Hematopoietic multipotent progenitor cell treated with erythropoietin and hydrocortisone succinate and interleukin-3 and kit ligand, for 8 days (in vitro differentiated cells): ENCODE data around the gene FGFBP2.
A peak's percentile ranks its signal among the peaks of the same experiment; 100 is the strongest.

Experiments used
- DNase-seq: peaks from one replicate; pipeline ENCODE4 v3.0.0-alpha.2; 2015

FGFBP2 gene

DNA sequence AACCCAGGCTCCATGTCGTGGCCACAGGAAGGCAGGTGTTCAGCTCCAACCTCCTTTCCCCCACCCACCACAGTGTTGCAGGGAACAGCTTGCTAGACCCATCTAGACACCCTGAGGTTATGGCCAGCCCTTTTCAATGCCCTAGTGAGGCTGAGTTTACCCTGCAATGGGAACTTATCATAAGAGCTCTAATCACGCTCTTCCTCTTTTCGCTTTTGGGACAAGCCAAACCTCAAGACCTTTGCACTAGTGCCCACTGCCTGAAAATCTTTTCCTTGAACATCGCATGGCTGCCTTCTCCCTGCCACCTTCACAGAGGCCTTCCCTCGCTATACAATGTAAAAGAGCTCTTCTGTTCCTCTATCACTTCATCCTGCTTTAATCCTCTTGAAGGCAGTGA lies 2.4 kb upstream of the FGFBP2 start:
- DNase-seq, result no peak

GRCh38 chr4:15964159-15964558 lies 1.2 kb upstream of the FGFBP2 start:
- DNase-seq, result no peak

DNA sequence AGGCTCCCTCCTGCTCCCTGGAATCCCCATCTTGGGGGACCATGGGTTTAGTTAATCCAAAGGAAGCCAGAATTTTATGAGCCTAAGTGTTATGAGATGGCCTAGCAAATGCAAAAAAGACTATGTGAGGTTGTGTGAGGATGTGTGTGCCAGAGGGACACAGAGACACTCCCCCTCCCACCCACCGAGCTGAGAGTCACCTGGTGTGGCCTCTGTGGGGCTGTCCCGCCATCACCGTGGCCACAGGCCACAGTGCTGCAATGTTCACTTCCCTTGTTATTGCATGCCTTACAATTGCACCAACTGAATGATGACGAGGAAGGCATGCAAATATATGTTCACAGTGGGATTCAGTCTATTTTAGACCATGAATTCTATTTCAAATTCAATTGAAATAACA lies 601 bp upstream of the FGFBP2 start:
- DNase-seq, result no peak

DNA sequence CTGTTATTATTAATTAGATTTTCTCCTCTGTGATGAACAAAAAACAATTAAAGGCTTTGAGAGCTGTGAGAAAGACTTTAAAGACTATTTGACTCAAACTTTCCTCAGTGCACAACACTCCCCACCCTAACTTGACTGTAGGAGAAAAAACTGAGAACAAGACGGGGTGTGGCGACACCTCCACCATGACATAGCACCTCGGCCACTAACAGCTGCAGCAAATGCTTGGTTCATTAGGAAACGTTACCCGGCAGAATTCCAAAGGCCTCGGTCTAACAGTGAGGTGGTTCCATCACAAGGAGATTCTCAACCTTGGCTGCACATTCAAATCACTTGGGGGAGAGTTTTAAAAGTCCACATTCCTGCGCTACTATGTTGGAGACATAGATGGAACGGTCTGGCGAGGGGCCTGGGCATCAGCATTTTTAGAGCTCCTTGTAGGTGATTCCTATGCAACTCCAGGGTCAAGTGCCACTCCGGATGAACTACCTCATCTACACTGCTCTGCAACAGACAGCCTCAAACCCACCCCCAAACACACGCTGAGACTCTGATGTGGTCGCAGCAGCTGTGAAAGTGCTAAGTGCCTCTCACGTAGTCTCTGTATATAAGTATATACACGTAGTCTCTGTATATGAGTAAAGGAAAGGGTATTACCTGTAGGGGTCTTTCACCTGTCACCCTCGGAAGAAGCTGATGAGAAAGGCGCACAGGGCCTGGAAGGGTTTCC lies 1.0 kb downstream of the FGFBP2 start:
- no peak for DNase-seq

- no peak for DNase-seq
Measured at GRCh38 chr4:15958562-15958961, 4.4 kb downstream of the FGFBP2 start.

DNA sequence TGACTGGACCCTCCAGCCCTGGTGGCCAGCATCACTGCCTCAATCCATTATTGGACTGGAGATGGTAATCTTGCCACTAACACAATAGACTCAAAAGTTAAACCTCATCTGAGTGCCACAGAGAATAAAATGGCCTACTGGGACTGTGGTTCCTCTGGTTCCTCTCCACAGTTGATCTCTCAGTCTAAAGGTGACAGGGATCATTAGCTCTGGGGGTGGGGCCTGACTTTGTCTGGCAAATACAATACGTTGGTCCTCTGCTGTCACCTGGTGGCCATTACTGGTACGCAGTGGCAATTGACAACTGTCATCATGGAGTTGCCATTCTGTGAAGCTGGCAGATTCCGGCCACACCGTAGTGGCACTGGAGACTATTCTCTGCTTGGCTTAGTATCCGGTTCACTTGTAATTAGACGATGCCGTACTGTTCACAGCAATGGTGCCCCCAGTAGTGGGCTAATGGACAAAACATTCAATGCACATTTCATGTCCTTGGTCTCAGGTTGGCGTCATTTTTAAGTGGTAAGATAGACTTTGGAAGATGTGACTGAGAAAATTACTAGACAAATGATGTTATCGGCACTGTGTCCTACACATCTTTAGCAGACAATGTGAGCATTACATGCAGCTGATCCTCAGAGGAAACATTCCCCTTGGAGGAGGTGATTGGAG lies 6.7 kb downstream of the FGFBP2 start:
- DNase-seq, result peak; percentile 78

DNA sequence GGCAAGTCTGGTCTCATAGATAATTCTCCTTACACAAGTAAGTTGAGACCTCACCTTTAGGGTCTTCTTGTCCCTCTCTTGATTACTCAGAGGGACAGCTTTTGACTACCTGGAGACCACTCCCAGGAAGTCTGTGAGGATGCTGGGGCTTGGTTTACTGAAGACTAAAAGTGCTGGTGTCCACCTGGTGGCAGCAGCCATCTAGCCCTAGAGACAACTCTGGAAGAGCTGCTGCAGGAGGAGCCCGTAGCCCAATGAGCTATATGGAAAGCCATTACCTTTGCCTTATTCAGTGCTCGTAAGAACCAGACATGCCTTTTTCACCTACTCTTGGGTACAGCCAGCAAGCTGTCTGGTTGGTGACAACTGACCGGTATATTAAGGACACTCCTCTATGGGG lies 7.3 kb downstream of the FGFBP2 start:
- no peak for DNase-seq

- DNase-seq, result no peak
Measured at GRCh38 chr4:15953625-15954024, 9.3 kb downstream of the FGFBP2 start.

DNA sequence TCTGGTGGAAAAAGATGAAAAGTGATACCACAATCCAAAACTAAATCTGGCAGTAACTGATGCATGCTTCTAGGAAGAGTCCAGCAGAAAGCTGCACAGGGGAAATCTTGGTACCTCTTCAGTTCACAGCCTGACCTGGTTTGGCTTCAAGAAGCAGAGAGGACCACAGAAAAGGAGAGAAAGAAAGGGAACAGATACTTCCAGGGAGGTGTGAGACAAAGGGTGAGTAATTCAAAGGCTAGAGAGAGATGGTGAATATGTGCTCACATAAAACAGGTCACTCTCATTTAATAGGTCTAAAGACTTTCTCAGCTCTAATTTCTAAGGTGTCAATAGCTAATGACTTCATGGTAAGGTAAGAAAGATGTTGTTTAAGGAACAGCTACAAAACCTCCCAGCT lies 11.2 kb downstream of the FGFBP2 start:
- no peak for DNase-seq

GRCh38 chr4:15948826-15949225 lies 14.1 kb downstream of the FGFBP2 start:
- no peak for DNase-seq

DNA sequence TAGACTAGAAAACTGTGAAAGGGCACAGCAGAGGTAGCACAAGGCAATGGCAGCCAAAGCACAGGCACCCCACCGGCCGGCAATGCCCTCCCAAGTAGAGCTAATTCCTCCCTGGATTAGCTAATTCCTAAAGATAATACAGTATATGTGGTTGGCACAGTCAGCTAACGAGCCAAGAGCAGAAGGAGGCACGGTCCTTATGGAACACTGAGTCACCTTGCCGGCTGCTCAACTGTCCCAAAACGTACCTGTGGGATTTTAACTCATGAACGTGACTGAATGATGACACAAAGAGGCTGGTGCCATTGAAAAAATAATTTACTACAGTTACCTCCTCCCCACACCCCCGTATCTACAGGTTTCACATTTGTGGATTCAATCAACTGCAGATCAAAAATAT lies 15.3 kb downstream of the FGFBP2 start:
- no peak for DNase-seq

DNA sequence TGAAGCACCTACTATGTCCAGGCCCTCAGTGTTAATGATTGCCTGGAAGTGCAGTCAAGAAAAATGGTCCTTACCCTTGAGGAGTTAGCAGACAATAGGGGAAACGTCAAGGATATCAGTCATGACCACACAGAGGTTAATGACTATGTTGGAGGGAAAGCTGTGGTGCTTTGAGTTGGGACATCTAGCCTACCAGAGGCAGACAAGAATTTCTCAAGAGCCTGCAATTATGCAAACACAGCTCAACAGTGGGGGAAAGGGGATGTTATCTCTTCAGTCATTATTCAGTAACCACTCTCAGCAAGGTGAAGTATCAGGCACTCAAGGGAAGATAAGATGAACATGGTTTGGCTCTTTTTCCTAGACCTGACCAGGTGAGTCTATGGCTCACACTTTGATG lies 17.5 kb downstream of the FGFBP2 start:
- peak; percentile 20 for DNase-seq

DNA sequence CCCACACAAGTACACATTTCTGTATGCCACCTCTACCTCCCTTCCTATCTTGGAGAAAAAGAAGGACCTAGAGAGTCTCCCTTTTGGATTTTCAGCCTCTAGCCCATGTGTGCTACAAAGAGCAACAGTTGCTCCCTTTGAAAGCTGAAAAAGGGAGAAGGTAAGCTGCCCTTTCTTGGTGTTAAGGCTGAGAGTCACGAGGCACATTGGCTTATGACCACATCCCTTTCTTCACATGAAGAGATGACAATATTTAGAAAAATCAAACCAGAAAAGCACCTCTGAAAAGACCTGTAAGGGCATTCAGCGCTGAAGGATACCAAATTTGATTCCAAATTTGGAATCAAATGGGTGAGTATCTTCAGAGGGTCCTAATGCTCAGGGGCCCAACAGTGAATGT lies 18.1 kb downstream of the FGFBP2 start:
- no peak for DNase-seq

DNA sequence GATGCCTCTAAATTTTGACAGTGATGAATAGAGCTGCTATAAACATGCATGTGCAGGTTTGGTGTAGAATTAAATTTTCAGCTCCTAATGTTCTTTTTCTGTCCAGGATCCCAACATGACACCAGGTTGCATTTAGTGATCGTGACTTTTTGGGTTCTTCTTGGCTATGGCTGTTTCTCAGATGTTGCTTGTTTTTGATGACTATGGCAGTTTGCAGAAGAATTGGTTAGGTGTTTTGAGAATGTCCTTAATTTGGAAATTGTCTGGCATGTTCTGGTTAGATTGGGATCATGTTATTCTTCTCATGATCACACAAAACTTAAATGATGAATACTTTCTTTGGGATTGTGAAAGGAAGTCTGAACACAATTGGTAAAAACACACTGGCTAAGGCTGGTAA lies 20.7 kb downstream of the FGFBP2 start:
- no peak for DNase-seq

GRCh38 chr4:15938640-15939039 lies 24.3 kb downstream of the FGFBP2 start, which contains the start of gene FGFBP1:
Gene FGFBP1, minus strand, starts transcription at chr4:15938740. Its CDS starts 2,108 bp downstream, at chr4:15936632.
- no peak for DNase-seq

- DNase-seq, result no peak
Measured at GRCh38 chr4:15938182-15938581, 24.8 kb downstream of the FGFBP2 start.

GRCh38 chr4:15936495-15936894 lies 26.5 kb downstream of the FGFBP2 start:
- no peak for DNase-seq

DNA sequence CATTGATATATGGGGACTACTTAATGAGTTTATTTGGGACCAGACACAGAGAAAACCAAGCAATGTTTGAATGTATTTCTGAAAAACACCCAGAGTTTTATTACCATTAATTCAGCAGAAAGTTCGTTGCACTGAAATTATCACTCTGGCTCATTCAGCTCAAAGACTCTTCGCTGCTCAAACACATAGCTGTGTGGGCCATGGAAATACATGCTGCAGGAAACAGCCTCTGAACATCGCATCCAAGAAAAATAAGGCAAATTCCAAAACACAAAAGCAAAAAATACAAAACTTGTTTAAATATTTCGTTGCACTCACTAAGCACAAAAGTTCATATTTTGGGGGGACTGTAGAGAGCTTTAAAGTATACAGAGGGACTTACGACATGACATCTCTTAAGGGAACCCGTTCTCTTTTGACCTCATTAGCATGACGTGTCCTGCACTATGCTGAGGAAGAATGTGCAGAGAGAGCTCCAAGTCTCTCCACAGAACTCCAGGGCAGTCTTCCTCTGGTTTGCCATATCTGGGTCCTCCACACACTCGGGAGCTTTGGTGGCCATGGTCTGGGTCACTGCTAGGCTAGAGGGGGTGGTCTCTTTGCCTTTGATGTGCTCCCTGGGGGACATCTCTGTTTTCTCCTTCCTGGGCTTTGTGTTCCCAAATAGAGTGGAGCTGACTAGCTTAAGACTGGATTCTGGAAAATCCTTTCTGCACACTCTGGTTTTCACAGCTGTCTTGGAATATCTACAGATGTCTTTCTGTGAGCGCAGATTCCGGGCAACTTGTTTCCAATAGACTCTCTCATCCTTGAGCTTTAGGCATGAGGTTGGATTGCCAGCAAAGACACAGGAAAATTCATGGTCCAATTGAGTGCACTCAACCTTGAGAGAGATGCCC lies 27.2 kb downstream of the FGFBP2 start:
- DNase-seq, result no peak

DNA sequence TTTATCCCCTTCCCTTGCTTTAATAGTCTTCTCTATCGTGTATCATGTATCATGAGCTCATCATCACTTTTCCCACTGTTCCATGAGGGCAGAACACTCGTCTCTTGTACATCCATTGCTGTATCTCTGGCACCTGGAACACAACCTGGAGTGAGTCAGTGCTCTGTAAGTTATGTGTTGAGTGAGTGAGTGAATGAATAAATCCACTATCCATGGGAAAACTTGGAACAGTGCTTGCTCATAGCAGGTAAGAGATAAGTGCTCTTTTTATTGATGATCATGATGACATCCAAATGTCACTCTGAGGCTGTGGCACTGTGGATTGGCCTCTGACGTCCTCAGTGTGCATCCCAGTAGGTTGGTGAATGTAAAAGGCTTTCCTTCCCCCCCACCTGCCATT lies 28.7 kb downstream of the FGFBP2 start:
- DNase-seq, result no peak

- DNase-seq, result no peak
Measured at GRCh38 chr4:15931451-15932210, 31.3 kb downstream of the FGFBP2 start.

DNA sequence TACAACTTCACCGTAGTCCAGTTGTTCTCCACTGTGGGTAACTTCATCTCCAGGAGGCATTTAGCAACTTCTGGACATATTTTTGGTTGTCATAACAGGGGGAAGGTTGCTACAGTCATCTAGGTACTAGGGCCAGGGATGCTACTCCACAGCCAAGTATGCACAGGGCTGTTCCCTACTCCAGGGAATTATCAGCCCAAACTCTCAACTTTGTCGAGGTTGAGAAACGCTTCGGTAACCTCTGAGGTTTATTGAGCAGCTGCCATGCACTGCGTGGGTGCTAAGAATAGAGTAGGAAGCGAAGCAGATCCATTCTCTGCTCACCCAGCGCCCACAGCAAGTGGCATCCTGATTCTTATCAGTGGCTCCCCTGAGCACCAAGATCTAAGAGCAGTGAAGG lies 32.7 kb downstream of the FGFBP2 start:
- no peak for DNase-seq

GRCh38 chr4:15929540-15929939 lies 33.4 kb downstream of the FGFBP2 start:
- no peak for DNase-seq

DNA sequence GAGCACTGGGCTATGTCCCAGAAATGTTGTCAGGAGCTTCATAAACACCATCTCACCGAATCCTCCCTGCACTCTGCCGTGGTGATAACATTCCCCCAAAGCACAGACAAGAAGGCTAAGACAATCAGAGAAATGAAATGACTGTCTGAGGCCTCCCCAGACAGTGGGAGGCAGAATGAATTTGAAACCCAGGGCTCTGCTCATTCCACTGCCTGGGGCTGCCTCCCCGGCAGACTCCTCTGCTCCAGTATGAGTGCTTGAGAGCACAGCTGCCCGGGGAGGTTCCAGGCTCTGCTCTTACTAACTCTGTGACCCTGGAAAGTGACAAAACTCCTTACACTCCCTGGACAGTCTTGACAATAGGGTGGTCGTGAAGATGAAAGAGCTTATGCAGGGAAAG lies 34.1 kb downstream of the FGFBP2 start:
- no peak for DNase-seq
